CD4-positive, alpha-beta memory T cell (primary cell): Measurements from ENCODE around the gene TNFSF12. TPM values are rescaled to one million over a fixed set of nuclear protein-coding genes. Genes with fewer than 3 reads are reported as not detected.

Experiments
- CTCF ChIA-PET: fragments of 350-600 bp; sonication (Branson Sonifier 250); formaldehyde crosslinking; loops from one replicate; lab custom pipeline; 2021; ENCODE audit warnings: inconsistent platforms; ENCODE audit not compliant: partially characterized antibody; lab: Charles Lee
- POLR2A ChIA-PET: fragments of 350-600 bp; sonication (Branson Sonifier 250); formaldehyde crosslinking; loops from one replicate; lab custom pipeline; 2021; ENCODE audit not compliant: partially characterized antibody; lab: Charles Lee
- DNase-seq, 5 donors: peaks; one replicate each; pipeline versions ENCODE4 v3.0.0 to v3.0.0-alpha.2; 2020 to 2022; ENCODE audit warnings: mixed read lengths in 1 of 5
- H3K27ac ChIP-seq: one replicate; pipeline ENCODE4 v1.7.0; 2013; ENCODE audit warnings: low read depth, low read length
- H3K27me3 ChIP-seq: 2 replicates; pipeline ENCODE4 v1.7.0; 2013; ENCODE audit warnings: mild to moderate bottlenecking, low read length, moderate library complexity; ENCODE audit not compliant: insufficient read depth
- H3K36me3 ChIP-seq: 2 replicates; pipeline ENCODE4 v1.7.0; 2013; ENCODE audit warnings: mild to moderate bottlenecking, low read length, moderate library complexity; ENCODE audit not compliant: insufficient read depth
- H3K4me1 ChIP-seq: 2 replicates; pipeline ENCODE4 v1.7.0; 2013; ENCODE audit warnings: mild to moderate bottlenecking, low read length, moderate library complexity; ENCODE audit not compliant: insufficient read depth
- H3K4me3 ChIP-seq, 2 donors: one replicate each; pipeline ENCODE4 v1.7.0; 2013; ENCODE audit warnings: low read length in 2 of 2, mild to moderate bottlenecking in 1 of 2
- H3K9me3 ChIP-seq, 2 donors: one replicate each; pipeline ENCODE4 v1.7.0; 2013; ENCODE audit warnings: low read length in 2 of 2, control low read depth in 1 of 2; ENCODE audit not compliant: control insufficient read depth in 1 of 2
- H3K27ac Mint-ChIP-seq, 7 donors: one replicate each; pipeline ENCODE4 v1.8.0; 2020 to 2021; ENCODE audit warnings: mixed read lengths in 7 of 7, mild to moderate bottlenecking in 6 of 7, inconsistent platforms in 3 of 7, moderate library complexity in 3 of 7
- H3K27me3 Mint-ChIP-seq, 2 donors: one replicate each; pipeline ENCODE4 v1.8.0; 2020 to 2021; ENCODE audit warnings: mixed read lengths in 2 of 2
- H3K36me3 Mint-ChIP-seq, 2 donors: one replicate each; pipeline ENCODE4 v1.8.0; 2020 to 2021; ENCODE audit warnings: mixed read lengths in 2 of 2, inconsistent platforms in 1 of 2, mild to moderate bottlenecking in 1 of 2
- H3K4me1 Mint-ChIP-seq, 4 donors: one replicate each; pipeline ENCODE4 v1.8.0; 2020 to 2021; ENCODE audit warnings: mixed read lengths in 4 of 4, mild to moderate bottlenecking in 1 of 4
- H3K4me3 Mint-ChIP-seq, 8 donors: one replicate each; pipeline ENCODE4 v1.8.0; 2020 to 2021; ENCODE audit warnings: mixed read lengths in 8 of 8, mild to moderate bottlenecking in 7 of 8, moderate library complexity in 6 of 8, inconsistent platforms in 3 of 8
- H3K9me3 Mint-ChIP-seq, 8 donors: one replicate each; pipeline ENCODE4 v1.8.0; 2020 to 2021; ENCODE audit warnings: mixed read lengths in 8 of 8, mild to moderate bottlenecking in 5 of 8, inconsistent platforms in 3 of 8, moderate library complexity in 1 of 8
- intact Hi-C: fragments of 100-400 bp; cut with micrococcal nuclease; formaldehyde crosslinking; loops from one replicate; pipeline ENCODE4 v1.15.1; 2023
- polyA plus RNA-seq, 2 donors: library from polyadenylated mRNA; unstranded; fragments of 300-500 nt; fragmentation: Illumina TruSeq; gene quantifications; one replicate each; pipeline ENCODE4 v1.2.3, GENCODE V29; 2021
- total RNA-seq, 2 experiments: library from RNA; stranded (reverse); gene quantifications; one replicate each; pipeline ENCODE4 v1.2.3, GENCODE V29; 2021

The TNFSF12 gene
- total and polyA plus RNA-seq, 4 experiments from 2014 or later, result 45.1 to 72.8 (median 49.0) TPM

DNA sequence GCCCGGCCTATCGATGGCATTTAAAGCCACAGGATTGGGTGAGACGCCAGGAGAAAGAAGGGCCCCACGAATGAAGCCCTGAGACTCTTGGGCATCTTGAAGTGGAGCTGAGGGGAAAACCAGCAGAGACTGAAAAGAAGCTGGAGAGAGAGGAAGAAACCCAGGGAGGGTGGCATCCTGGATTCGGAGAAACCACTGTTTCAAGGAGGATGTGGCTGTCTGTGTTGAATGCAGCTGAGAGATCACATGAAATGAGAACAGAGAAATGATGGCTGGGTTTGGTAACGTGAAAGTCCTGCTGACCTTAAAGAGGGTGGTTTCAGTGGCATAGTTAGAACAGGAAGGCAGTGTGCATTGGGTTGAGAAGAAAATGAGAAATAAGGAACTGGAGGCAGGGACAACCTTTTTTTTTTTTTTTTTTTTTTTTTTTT is 3.8 kb downstream of the TNFSF12 start:
- H3K27me3 Mint-ChIP-seq, result no peaks in the 10 kb centered on the region
- H3K36me3 Mint-ChIP-seq, result peaks cover 24 to 28% of the 10 kb centered on the region in 2 donors
- H3K4me1 Mint-ChIP-seq, result peaks cover 40 to 70% (median 55%) of the 10 kb centered on the region in 4 donors
- H3K4me3 ChIP-seq, result no peak overlapping the region
- peak overlapping the region; percentile 27 for H3K27ac ChIP-seq
- CTCF ChIA-PET, result interaction anchor here (1.2 to 1.9 kb wide), 5 partner anchors 8 to 197 kb away, joined by 4 to 14 read pairs (median 5); no protein-coding TSS in a partner anchor
- H3K36me3 ChIP-seq, result peaks cover 7% of the 10 kb centered on the region
- H3K9me3 Mint-ChIP-seq, result peaks cover 0 to 1% (median 0%) of the 10 kb centered on the region in 8 donors
- peak; percentile 52 to 75 (median 56) for DNase-seq
- no peaks in the 10 kb centered on the region for H3K27me3 ChIP-seq
- no peaks in the 10 kb centered on the region for H3K9me3 ChIP-seq
- peak overlapping the region; percentile 22 to 96 (median 93) for H3K27ac Mint-ChIP-seq
- H3K4me1 ChIP-seq, result peaks cover 49% of the 10 kb centered on the region
- H3K4me3 Mint-ChIP-seq, result peak overlapping the region; percentile 36 to 90 (median 80)
- intact Hi-C loops, result no loop called here
- POLR2A ChIA-PET, result interaction anchor here (0.7 to 1.7 kb wide), 9 partner anchors 8 to 517 kb away, joined by 3 to 9 read pairs (median 3); partner anchors contain the start of genes MPDU1, SENP3, TP53 and WRAP53

DNA sequence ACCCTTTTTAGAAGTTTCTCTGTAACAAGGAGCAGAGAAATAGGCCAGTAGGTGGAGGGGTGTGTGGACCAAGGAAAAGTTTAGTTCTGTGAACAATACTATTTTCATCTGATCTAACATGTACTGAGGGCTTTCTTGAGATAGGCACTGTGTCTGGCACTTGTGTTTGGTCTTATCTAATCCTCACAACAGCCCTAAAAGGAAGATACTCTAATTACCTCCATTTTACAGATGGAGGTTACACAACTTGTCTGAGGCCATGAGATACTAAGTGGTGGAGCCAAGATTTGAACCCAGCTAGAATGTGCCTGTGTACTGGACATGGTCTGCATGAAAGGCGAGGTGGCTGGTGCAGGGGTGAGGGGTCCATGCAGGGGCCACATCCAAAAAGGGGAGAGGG is 4.5 kb downstream of the TNFSF12 start:
- H3K4me3 Mint-ChIP-seq, result peak overlapping the region in 7 of 8 donors; percentile 6 to 90 (median 66)
- Histone ChIP-seq H3K9me3 (no peaks in the 10 kb centered on the region), H3K4me1 (peaks cover 47% of the 10 kb centered on the region), H3K4me3 (no peak overlapping the region), H3K27ac (peak overlapping the region; percentile 35), H3K27me3 (no peaks in the 10 kb centered on the region), H3K36me3 (peaks cover 7% of the 10 kb centered on the region)
- DNase-seq, result no peak
- CTCF ChIA-PET, result interaction anchor here (1.0 to 1.7 kb wide), 2 partner anchors 30 to 39 kb away, joined by 4 to 5 read pairs; no protein-coding TSS in a partner anchor
- H3K4me1 Mint-ChIP-seq, result peaks cover 37 to 67% (median 52%) of the 10 kb centered on the region in 4 donors
- intact Hi-C loops, result no loop called here
- H3K36me3 Mint-ChIP-seq, result peaks cover 24 to 28% of the 10 kb centered on the region in 2 donors
- POLR2A ChIA-PET, result interaction anchor here (0.7 to 1.3 kb wide), 2 partner anchors 22 to 134 kb away, joined by 3 read pairs; partner anchors contain the start of genes TP53 and WRAP53
- H3K27ac Mint-ChIP-seq, result peak overlapping the region; percentile 22 to 94 (median 93)
- H3K9me3 Mint-ChIP-seq, result peaks cover 0 to 1% (median 0%) of the 10 kb centered on the region in 8 donors
- no peaks in the 10 kb centered on the region for H3K27me3 Mint-ChIP-seq

DNA sequence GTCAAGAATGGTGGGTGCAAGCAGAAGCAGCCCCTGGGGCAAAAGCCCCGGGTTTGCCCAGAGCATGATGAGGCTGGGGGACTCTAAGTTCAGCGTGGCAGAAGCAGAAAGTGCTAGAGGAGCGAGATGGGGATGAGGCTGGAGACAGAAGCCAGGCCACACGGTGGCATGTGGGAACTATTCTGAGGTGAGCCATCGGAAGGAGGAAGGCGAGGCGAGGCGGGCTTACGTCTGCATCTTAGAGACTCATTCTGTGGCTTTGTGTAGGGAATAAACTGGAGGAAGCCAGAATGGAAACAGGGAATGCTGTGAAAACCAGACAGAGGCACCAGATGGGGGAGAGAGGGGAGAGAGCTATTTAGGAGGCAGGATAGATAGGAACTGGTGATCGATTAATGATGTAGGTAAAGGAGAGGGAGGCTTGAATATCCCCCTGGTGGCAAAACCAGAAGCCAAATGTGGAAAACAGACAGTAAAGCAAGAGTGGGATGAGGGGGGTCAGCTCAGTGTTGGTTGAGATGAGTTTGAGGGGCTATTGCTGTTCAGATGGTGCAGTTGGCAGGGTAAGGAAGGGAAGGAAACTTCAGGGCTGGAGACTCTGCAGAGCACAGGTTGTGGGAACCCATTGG is 6.6 kb downstream of the TNFSF12 start:
- Histone ChIP-seq H3K4me1 (peaks cover 42% of the 10 kb centered on the region), H3K36me3 (peaks cover 7% of the 10 kb centered on the region), H3K9me3 (no peaks in the 10 kb centered on the region), H3K4me3 (no peak overlapping the region), H3K27me3 (no peaks in the 10 kb centered on the region), H3K27ac (no peak overlapping the region)
- DNase-seq, result no peak
- peak overlapping the region in 1 of 8 donors; percentile 32 for H3K4me3 Mint-ChIP-seq
- peaks cover 34 to 55% (median 44%) of the 10 kb centered on the region in 4 donors for H3K4me1 Mint-ChIP-seq
- no peaks in the 10 kb centered on the region for H3K27me3 Mint-ChIP-seq
- peaks cover 21 to 28% of the 10 kb centered on the region in 2 donors for H3K36me3 Mint-ChIP-seq
- intact Hi-C loops, result no loop called here
- ChIA-PET POLR2A (interaction anchor here (0.7 to 1.2 kb wide), 3 partner anchors 19 to 118 kb away, joined by 3 to 4 read pairs (median 3); partner anchors contain the start of gene ZBTB4), CTCF (interaction anchor here (0.6 to 1.2 kb wide), 4 partner anchors 10 to 42 kb away, joined by 3 to 4 read pairs (median 3); no protein-coding TSS in a partner anchor)
- peak overlapping the region; percentile 64 to 94 (median 81) for H3K27ac Mint-ChIP-seq
- H3K9me3 Mint-ChIP-seq, result peaks cover 0 to 1% (median 0%) of the 10 kb centered on the region in 8 donors

DNA sequence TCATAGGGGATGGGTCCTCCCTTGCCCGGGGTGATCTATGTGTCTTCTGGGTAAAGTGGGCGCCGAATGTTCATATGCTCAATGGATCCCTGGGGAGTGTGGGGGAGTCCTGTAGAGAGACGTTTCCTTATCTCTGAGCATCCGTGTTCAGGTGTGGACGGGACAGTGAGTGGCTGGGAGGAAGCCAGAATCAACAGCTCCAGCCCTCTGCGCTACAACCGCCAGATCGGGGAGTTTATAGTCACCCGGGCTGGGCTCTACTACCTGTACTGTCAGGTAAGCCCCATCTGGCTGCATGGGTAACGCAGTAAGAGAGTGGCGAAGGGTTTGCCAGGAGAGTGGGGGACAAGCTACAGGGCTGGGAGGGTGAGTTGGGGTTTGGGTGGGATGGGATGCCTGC is 7.8 kb downstream of the TNFSF12 start:
- peak overlapping the region in 5 of 7 donors; percentile 51 to 65 (median 59) for H3K27ac Mint-ChIP-seq
- peaks cover 45% of the 10 kb centered on the region for H3K4me1 ChIP-seq
- H3K27me3 Mint-ChIP-seq, result no peaks in the 10 kb centered on the region
- H3K36me3 Mint-ChIP-seq, result peaks cover 23 to 24% of the 10 kb centered on the region in 2 donors
- H3K27ac ChIP-seq, result no peak overlapping the region
- peaks cover 7% of the 10 kb centered on the region for H3K36me3 ChIP-seq
- CTCF ChIA-PET, result interaction anchor here (0.6 to 2.6 kb wide), 4 partner anchors 42 to 201 kb away, joined by 3 to 8 read pairs (median 4); partner anchors contain the start of genes TMEM95 and WRAP53
- POLR2A ChIA-PET, result interaction anchor here (0.8 to 7.8 kb wide), 5 partner anchors 8 to 209 kb away, joined by 3 to 56 read pairs (median 6); partner anchors contain the start of genes MPDU1, POLR2A, TNFSF12 and TP53
- DNase-seq, result no peak
- peaks cover 0 to 1% (median 0%) of the 10 kb centered on the region in 8 donors for H3K9me3 Mint-ChIP-seq
- H3K27me3 ChIP-seq, result no peaks in the 10 kb centered on the region
- peaks cover 36 to 55% (median 44%) of the 10 kb centered on the region in 4 donors for H3K4me1 Mint-ChIP-seq
- H3K9me3 ChIP-seq, result no peaks in the 10 kb centered on the region
- no peak overlapping the region for H3K4me3 ChIP-seq
- H3K4me3 Mint-ChIP-seq, result no peak overlapping the region
- intact Hi-C loops, result no loop called here

DNA sequence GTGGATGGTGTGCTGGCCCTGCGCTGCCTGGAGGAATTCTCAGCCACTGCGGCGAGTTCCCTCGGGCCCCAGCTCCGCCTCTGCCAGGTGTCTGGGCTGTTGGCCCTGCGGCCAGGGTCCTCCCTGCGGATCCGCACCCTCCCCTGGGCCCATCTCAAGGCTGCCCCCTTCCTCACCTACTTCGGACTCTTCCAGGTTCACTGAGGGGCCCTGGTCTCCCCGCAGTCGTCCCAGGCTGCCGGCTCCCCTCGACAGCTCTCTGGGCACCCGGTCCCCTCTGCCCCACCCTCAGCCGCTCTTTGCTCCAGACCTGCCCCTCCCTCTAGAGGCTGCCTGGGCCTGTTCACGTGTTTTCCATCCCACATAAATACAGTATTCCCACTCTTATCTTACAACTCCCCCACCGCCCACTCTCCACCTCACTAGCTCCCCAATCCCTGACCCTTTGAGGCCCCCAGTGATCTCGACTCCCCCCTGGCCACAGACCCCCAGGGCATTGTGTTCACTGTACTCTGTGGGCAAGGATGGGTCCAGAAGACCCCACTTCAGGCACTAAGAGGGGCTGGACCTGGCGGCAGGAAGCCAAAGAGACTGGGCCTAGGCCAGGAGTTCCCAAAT is 8.4 kb downstream of the TNFSF12 start:
- no peaks in the 10 kb centered on the region for H3K27me3 Mint-ChIP-seq
- H3K4me1 Mint-ChIP-seq, result peaks cover 34 to 52% (median 40%) of the 10 kb centered on the region in 4 donors

DNA sequence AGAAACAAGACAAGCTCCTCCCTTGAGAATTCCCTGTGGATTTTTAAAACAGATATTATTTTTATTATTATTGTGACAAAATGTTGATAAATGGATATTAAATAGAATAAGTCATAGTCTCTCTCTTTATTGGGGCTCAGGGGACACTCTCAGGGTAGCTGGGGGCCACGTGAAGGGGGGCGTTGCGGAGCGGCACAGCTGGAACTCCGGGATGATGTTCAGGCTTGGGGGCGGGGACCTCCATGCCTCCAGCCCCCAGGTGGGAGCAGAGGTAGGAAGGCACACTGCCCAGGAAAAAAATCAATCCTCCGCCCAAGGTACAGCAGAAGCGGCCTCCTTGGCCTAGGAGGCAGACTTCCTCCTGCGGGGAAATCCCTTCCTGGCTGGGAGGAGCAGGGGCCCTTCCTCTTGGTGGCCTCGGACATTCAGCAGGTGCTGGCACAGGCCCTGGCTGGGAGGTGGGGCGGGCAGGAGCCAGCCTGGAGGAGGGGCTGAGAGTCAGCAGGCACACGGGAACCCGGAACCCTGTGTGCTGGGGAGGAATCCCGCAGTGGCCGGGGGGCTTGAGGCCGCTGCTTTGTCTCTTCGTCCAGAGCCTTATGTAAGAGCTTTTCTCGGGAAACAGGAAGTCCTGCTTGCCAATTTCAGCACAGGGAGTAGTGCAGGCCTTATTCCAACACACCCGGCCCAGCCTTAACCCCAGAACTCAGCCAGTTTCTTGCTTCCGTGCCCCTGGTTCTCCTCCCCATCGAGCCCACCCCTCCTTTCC is 9.1 kb downstream of the TNFSF12 start:
- Mint-ChIP-seq H3K9me3 (no peaks in the 10 kb centered on the region), H3K4me1 (peaks cover 36 to 51% (median 40%) of the 10 kb centered on the region in 4 donors), H3K27ac (peak overlapping the region in 2 of 7 donors; percentile 10 to 59), H3K4me3 (no peak overlapping the region), H3K36me3 (peaks cover 24 to 29% of the 10 kb centered on the region in 2 donors), H3K27me3 (no peaks in the 10 kb centered on the region)
- Histone ChIP-seq H3K27ac (no peak overlapping the region), H3K4me3 (no peak overlapping the region), H3K4me1 (peaks cover 42% of the 10 kb centered on the region), H3K9me3 (no peaks in the 10 kb centered on the region), H3K36me3 (peaks cover 7% of the 10 kb centered on the region), H3K27me3 (no peaks in the 10 kb centered on the region)
- ChIA-PET POLR2A (interaction anchor here (0.6 to 7.8 kb wide), 6 partner anchors 9 to 210 kb away, joined by 3 to 56 read pairs (median 5); partner anchors contain the start of genes POLR2A, TNFSF12 and TP53), CTCF (interaction anchor here (1.1 to 4.5 kb wide), 5 partner anchors 42 to 202 kb away, joined by 3 to 173 read pairs (median 6); partner anchors contain the start of genes TMEM95 and WRAP53)
- no peak for DNase-seq
- intact Hi-C loops, result no loop called here

More for the DNA sequence above, 8.4 kb downstream of the TNFSF12 start:
- H3K4me3 ChIP-seq, result no peak overlapping the region
- Mint-ChIP-seq H3K4me3 (no peak overlapping the region), H3K9me3 (peaks cover 0 to 1% (median 0%) of the 10 kb centered on the region in 8 donors), H3K36me3 (peaks cover 23 to 24% of the 10 kb centered on the region in 2 donors), H3K27ac (no peak overlapping the region)
- POLR2A ChIA-PET, result interaction anchor here (0.6 to 7.8 kb wide), 7 partner anchors 9 to 255 kb away, joined by 3 to 56 read pairs (median 4); partner anchors contain the start of genes MPDU1, POLR2A, TNFSF12 and TP53
- DNase-seq, result no peak
- no peaks in the 10 kb centered on the region for H3K27me3 ChIP-seq
- peaks cover 7% of the 10 kb centered on the region for H3K36me3 ChIP-seq
- intact Hi-C loops, result no loop called here
- peaks cover 42% of the 10 kb centered on the region for H3K4me1 ChIP-seq
- CTCF ChIA-PET, result interaction anchor here (0.6 to 2.6 kb wide), 5 partner anchors 41 to 201 kb away, joined by 3 to 8 read pairs (median 3); partner anchors contain the start of genes TMEM95 and WRAP53
- no peak overlapping the region for H3K27ac ChIP-seq
- no peaks in the 10 kb centered on the region for H3K9me3 ChIP-seq
